Measurements from ENCODE around the gene RELT. TPM values are rescaled to one million over a fixed set of nuclear protein-coding genes. Genes with fewer than 3 reads are reported as not detected.

RELT gene
- total and polyA plus RNA-seq, 9 of the 15 experiments (the other 6 are each of a cell fraction or from before 2014, with no cell fraction given), result 1.1 to 20.2 (median 7.4) TPM

DNA sequence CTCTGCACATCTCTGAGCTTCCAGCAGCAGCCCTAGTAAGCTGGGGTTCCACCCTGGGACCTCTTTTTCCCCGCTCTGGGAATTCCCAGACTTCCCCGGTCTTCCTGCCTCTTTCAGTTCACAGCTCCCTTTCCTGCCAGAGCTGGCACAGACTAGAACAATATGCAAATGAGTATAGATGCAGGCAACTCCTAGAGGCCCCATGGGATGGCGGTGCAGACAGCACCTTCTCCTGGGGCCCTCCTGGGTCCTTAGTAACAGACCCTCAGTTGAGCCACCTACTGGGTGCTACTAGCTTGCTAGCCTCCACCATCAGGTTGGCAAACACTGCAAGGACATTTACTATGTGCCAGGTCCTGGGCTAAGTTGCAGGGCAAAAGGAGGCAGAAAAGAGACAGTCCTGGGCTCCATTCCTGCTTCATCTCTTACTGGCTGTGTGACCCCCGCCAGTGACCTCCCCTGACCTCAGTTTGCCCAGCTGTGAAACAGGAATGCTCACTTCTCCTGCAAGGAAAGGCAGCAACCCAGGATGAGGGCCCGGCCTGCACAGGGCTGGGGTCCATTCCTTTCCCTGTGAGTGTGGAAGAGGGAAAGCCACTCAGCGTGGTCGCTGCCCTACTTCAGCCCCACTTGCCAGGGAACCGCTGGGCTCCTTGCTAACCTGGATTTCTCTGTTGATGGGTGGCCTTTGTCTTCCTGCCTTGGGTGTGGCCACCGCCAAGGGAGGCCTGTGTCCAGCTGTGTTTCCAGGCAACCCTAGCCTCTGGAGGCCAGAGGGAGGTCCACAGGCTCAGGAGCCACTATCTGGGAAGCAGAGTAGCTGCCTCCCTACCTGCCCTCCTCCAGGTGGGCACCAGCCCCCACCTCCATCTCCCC is 7.3 kb downstream of the RELT start:
- Histone ChIP-seq H3K36me3 (ENCODE audit: control insufficient read depth, insufficient read depth, low read length) (peaks cover 28% of the 10 kb centered on the region; the same call in 2 of the 3 replicates), H3K4me1 (replicated peaks in 1 of 2; ENCODE audit: control insufficient read depth in 2 of 2, insufficient read depth in 2 of 2, low read length in 2 of 2) (peaks cover 52 to 97% of the 10 kb centered on the region in 2 experiments), H4K20me1 (replicated peaks; ENCODE audit: control insufficient read depth, insufficient read depth, low read length) (peaks cover 66% of the 10 kb centered on the region), H2AFZ (ENCODE audit: low read depth, low read length) (no peak overlapping the region), H3K9me3 (replicated peaks; ENCODE audit: control insufficient read depth, insufficient read depth, low read depth, low read length) (no peaks in the 10 kb centered on the region), H3K9ac (ENCODE audit: insufficient read depth in 1 of 2, low read depth in 2 of 2, low read length in 2 of 2) (peak overlapping the region in 1 of 2 experiments; percentile 74; a peak in 2 of 4 replicates), H3K4me2 (ENCODE audit: insufficient read depth, low read length) (no peak overlapping the region), H3K9me1 (ENCODE audit: control insufficient read depth, insufficient read depth, low read length) (peaks cover 24% of the 10 kb centered on the region), H3K27me3 (ENCODE audit: control insufficient read depth in 2 of 2, insufficient read depth in 2 of 2, low read length in 2 of 2) (no peaks in the 10 kb centered on the region), H3K79me2 (ENCODE audit: control insufficient read depth, insufficient read depth, low read length) (peaks cover 98% of the 10 kb centered on the region), H3K4me3 (no peak overlapping the region), H3K27ac (ENCODE audit: extremely low read depth, low read depth, low read length) (no peak overlapping the region)
- ATAC-seq, result no peak
- in situ Hi-C loops (cut with MboI) (no loop called here), intact Hi-C loops (cut with micrococcal nuclease) (no loop called here)
- POLR2A ChIA-PET, result interaction anchor here (0.7 to 1.6 kb wide), 5 partner anchors 9 to 1512 kb away, joined by 3 to 5 read pairs (median 4); no protein-coding TSS in a partner anchor
- CTCF ChIA-PET (ENCODE audit: low intra/inter-chr PET ratio), result no interaction called here
- no peak for FAIRE-seq
- no TSS peak for BruUV-seq (replicated peaks)
- DNase-seq (ENCODE audit: extremely low read depth in 1 of 4, low spot score in 3 of 4), result no peak
- 50% methylated on average over 7 of the region's 9 CpGs for WGBS (ENCODE audit: insufficient coverage, low coverage, missing lambda C conversion rate)
- no peak for TF ChIP-seq ZBTB9 (CRISPR knock-in tag; IDR thresholded peaks at IDR 0.05)
- no peak for TF ChIP-seq ZNF511 (CRISPR knock-in tag; IDR thresholded peaks at IDR 0.05)
- no peak for TF ChIP-seq ESRRB (CRISPR knock-in tag; IDR thresholded peaks at IDR 0.05; ENCODE audit: borderline replicate concordance)
- TF ChIP-seq CEBPG (CRISPR knock-in tag; IDR thresholded peaks at IDR 0.05), result no peak
- no peak for TF ChIP-seq CEBPG (tag; conservative IDR thresholded peaks at IDR 0.05 in 1 of 2, IDR thresholded peaks at IDR 0.05 in 1 of 2)
- no peak for TF ChIP-seq TCF7 (IDR thresholded peaks at IDR 0.05; ENCODE audit: borderline replicate concordance)
- peak; percentile 97 for TF ChIP-seq ESRRA (IDR thresholded peaks at IDR 0.05; ENCODE audit: borderline replicate concordance, low read depth)
- peak; percentile 77; the same call in 1 of the 2 replicates for TF ChIP-seq ZKSCAN1 (IDR thresholded peaks at IDR 0.05; ENCODE audit: low read depth, low read length)
- TF ChIP-seq GATA2 (CRISPR knock-in tag; IDR thresholded peaks at IDR 0.05), result no peak
- no peak for TF ChIP-seq HDAC3 (IDR thresholded peaks at IDR 0.05; ENCODE audit: borderline replicate concordance, partially characterized antibody)
- TF ChIP-seq ATF7 (IDR thresholded peaks at IDR 0.05), result no peak
- no peak for TF ChIP-seq ZNF586 (CRISPR knock-in tag; conservative IDR thresholded peaks at IDR 0.05)
- no peak for TF ChIP-seq ZKSCAN3 (CRISPR knock-in tag; IDR thresholded peaks at IDR 0.05)
- TF ChIP-seq TRIM25 (IDR thresholded peaks at IDR 0.05; ENCODE audit: borderline replicate concordance), result no peak
- 0 out of 2 replicates have a peak, but pooled peaks have one; percentile 40 for TF ChIP-seq CTBP1 (IDR thresholded peaks at IDR 0.05; ENCODE audit: borderline replicate concordance)
- TF ChIP-seq ZNF408 (CRISPR knock-in tag; IDR thresholded peaks at IDR 0.05; ENCODE audit: low read depth), result no peak

Measured in K562 (cell line).